ENCODE data around the gene HDAC9. TPM values are rescaled to one million over a fixed set of nuclear protein-coding genes. Genes with fewer than 3 reads are reported as not detected.

The HDAC9 gene
- total and polyA plus RNA-seq, 2 of the 13 experiments (the other 11 are each of a cell fraction or from before 2014, with no cell fraction given): 0.05 to 0.07 TPM

DNA sequence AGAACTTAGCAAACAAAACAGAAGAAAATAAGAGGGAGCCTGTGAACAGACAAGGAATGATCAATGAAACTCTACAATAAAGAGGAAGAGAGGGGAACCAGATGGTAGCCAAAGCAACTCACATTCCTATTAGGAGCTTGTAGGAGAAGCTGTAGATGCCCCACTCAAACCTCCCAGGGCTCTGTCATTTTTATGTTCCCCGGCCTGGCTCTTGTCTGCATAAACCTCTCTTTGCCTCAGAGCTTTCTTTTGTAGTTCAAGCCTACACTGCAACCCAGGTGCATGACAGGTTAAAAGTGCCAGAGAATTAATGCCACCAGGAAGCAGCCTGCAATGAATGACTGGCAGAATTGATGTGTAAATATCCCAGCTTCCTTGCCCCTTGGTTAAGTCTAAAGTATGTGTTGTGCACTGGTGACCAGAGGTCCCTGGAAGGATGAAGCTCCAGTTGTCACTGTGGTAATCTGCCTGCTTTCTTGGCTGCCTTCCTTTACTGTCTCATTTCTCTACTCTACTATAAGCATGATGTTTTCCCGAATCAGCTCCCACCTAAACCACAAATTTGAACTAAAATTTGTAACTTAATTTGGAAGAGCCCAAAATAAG, 40.4 kb downstream of the HDAC9 start:
- no peak for ATAC-seq
- Histone ChIP-seq H3K9me3 (ENCODE audit: low read length) (no peaks in the 10 kb centered on the region), H3K4me1 (ENCODE audit: insufficient read depth, low read length) (no peaks in the 10 kb centered on the region), H2AFZ (ENCODE audit: low read length) (no peak overlapping the region), H3K27me3 (ENCODE audit: control insufficient read depth in 1 of 2, insufficient read depth in 2 of 2, low read length in 2 of 2) (no peaks in the 10 kb centered on the region), H3K36me3 (replicated peaks in 1 of 2; ENCODE audit: control insufficient read depth in 1 of 2, insufficient read depth in 2 of 2, low read length in 2 of 2) (no peaks in the 10 kb centered on the region), H3K4me2 (ENCODE audit: low read depth, low read length) (no peak overlapping the region), H3K4me3 (replicated peaks in 1 of 3; ENCODE audit: insufficient read depth in 1 of 3, low read depth in 2 of 3, low read length in 3 of 3) (no peak overlapping the region), H3K79me2 (ENCODE audit: insufficient read depth, low read length) (no peaks in the 10 kb centered on the region), H4K20me1 (ENCODE audit: insufficient read depth, low read length) (0 out of 2 replicates have a peak, but pooled peaks cover 2% of the 10 kb centered on the region), H3K9ac (ENCODE audit: insufficient read depth, low read depth, low read length) (no peak overlapping the region), H3K27ac (ENCODE audit: extremely low read length, insufficient read depth, low read length) (no peak overlapping the region)
- ChIA-PET CTCF (ENCODE audit: low intra/inter-chr PET ratio, low total read pairs) (no interaction called here), POLR2A (no interaction called here)
- 0% methylated on average over 2 of the region's 2 CpGs for WGBS (ENCODE audit: low lambda C conversion rate)
- in situ Hi-C loops (cut with HindIII; ENCODE audit: extremely low pct_ligation_motif_present, low pct_unique_long_range_greater_than_20kb) (no loop called here), intact Hi-C loops (cut with micrococcal nuclease; ENCODE audit: unreplicated experiment) (no loop called here)
- BruUV-seq (replicated peaks): no TSS peak
- no peak for FAIRE-seq
- TF ChIP-seq SRY (CRISPR knock-in tag; IDR thresholded peaks at IDR 0.05) (no peak), MATR3 (CRISPR knock-in tag; IDR thresholded peaks at IDR 0.05) (no peak), KAT2B (IDR thresholded peaks at IDR 0.05; ENCODE audit: borderline replicate concordance, low read depth, low read length) (no peak), ZNF816 (CRISPR knock-in tag; IDR thresholded peaks at IDR 0.05; ENCODE audit: borderline replicate concordance) (no peak), ZNF101 (CRISPR knock-in tag; IDR thresholded peaks at IDR 0.05; ENCODE audit: borderline replicate concordance, low read depth) (no peak)
- TF ChIP-seq, protein P1, sequence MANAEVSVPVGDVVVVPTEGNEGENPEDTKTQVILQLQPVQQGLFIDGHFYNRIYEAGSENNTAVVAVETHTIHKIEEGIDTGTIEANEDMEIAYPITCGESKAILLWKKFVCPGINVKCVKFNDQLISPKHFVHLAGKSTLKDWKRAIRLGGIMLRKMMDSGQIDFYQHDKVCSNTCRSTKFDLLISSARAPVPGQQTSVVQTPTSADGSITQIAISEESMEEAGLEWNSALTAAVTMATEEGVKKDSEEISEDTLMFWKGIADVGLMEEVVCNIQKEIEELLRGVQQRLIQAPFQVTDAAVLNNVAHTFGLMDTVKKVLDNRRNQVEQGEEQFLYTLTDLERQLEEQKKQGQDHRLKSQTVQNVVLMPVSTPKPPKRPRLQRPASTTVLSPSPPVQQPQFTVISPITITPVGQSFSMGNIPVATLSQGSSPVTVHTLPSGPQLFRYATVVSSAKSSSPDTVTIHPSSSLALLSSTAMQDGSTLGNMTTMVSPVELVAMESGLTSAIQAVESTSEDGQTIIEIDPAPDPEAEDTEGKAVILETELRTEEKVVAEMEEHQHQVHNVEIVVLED (CRISPR knock-in tag; IDR thresholded peaks at IDR 0.05; ENCODE audit: borderline replicate concordance): no peak
- TF ChIP-seq, protein P2, sequence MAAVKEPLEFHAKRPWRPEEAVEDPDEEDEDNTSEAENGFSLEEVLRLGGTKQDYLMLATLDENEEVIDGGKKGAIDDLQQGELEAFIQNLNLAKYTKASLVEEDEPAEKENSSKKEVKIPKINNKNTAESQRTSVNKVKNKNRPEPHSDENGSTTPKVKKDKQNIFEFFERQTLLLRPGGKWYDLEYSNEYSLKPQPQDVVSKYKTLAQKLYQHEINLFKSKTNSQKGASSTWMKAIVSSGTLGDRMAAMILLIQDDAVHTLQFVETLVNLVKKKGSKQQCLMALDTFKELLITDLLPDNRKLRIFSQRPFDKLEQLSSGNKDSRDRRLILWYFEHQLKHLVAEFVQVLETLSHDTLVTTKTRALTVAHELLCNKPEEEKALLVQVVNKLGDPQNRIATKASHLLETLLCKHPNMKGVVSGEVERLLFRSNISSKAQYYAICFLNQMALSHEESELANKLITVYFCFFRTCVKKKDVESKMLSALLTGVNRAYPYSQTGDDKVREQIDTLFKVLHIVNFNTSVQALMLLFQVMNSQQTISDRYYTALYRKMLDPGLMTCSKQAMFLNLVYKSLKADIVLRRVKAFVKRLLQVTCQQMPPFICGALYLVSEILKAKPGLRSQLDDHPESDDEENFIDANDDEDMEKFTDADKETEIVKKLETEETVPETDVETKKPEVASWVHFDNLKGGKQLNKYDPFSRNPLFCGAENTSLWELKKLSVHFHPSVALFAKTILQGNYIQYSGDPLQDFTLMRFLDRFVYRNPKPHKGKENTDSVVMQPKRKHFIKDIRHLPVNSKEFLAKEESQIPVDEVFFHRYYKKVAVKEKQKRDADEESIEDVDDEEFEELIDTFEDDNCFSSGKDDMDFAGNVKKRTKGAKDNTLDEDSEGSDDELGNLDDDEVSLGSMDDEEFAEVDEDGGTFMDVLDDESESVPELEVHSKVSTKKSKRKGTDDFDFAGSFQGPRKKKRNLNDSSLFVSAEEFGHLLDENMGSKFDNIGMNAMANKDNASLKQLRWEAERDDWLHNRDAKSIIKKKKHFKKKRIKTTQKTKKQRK (IDR thresholded peaks at IDR 0.05; ENCODE audit: low read length): no peak
- DNase-seq (ENCODE audit: low spot score): no peak
